ENCODE data around the gene ADAM11. TPM values are rescaled to one million over a fixed set of nuclear protein-coding genes. Genes with fewer than 3 reads are reported as not detected.

The ADAM11 gene
- total RNA-seq, 4 donors from 2014 or later = 1.5 to 2.5 (median 2.3) TPM; not detected in 1

GRCh38 chr17:44767493-44767892 lies 8.7 kb downstream of the ADAM11 start:
- TF ChIP-seq POLR2A (IDR thresholded peaks at IDR 0.05) (no peak), CTCF (IDR thresholded peaks at IDR 0.05) (no peak)
- no peak overlapping the region for H3K4me3 ChIP-seq (ENCODE audit: low read depth, poor library complexity, severe bottlenecking)
- intact Hi-C loops (cut with DNase I; ENCODE audit: low total_unique reads) = no loop called here

GRCh38 chr17:44768505-44769142 lies 9.8 kb downstream of the ADAM11 start:
- intact Hi-C loops (cut with DNase I; ENCODE audit: low total_unique reads) = no loop called here
- no peak overlapping the region for H3K4me3 ChIP-seq (ENCODE audit: low read depth, poor library complexity, severe bottlenecking)
- DNase-seq (ENCODE audit: low spot score in 2 of 2) = no peak
- WGBS, 2 donors = 89 to 92% methylated on average over 11 of the region's 11 CpGs
- TF ChIP-seq POLR2A (IDR thresholded peaks at IDR 0.05) (no peak), CTCF (IDR thresholded peaks at IDR 0.05) (no peak)

More at GRCh38 chr17:44767493-44767892, 8.7 kb downstream of the ADAM11 start:
- WGBS, 2 donors = 69 to 75% methylated on average over 3 to 4 of the region's 4 CpGs
- no peak for DNase-seq (ENCODE audit: low spot score in 2 of 2)

- 61% methylated on average over 4 to 6 of the region's 6 CpGs for WGBS, 2 donors
- intact Hi-C loops (cut with DNase I; ENCODE audit: low total_unique reads) = no loop called here
- H3K4me3 ChIP-seq (ENCODE audit: low read depth, poor library complexity, severe bottlenecking) = no peak overlapping the region
- no peak for DNase-seq (ENCODE audit: low spot score in 2 of 2)
- TF ChIP-seq POLR2A (IDR thresholded peaks at IDR 0.05) (no peak), CTCF (IDR thresholded peaks at IDR 0.05) (no peak)
Observed at GRCh38 chr17:44769230-44769629, 10.4 kb downstream of the ADAM11 start.

GRCh38 chr17:44769647-44770084 lies 10.9 kb downstream of the ADAM11 start:
- TF ChIP-seq CTCF (IDR thresholded peaks at IDR 0.05) (no peak), POLR2A (IDR thresholded peaks at IDR 0.05) (no peak)
- WGBS, 2 donors = 75 to 78% methylated on average over 14 to 15 of the region's 15 CpGs
- no peak for DNase-seq (ENCODE audit: low spot score in 2 of 2)
- intact Hi-C loops (cut with DNase I; ENCODE audit: low total_unique reads) = no loop called here
- H3K4me3 ChIP-seq (ENCODE audit: low read depth, poor library complexity, severe bottlenecking) = no peak overlapping the region

- TF ChIP-seq POLR2A (IDR thresholded peaks at IDR 0.05) (no peak), CTCF (IDR thresholded peaks at IDR 0.05) (no peak)
- no peak overlapping the region for H3K4me3 ChIP-seq (ENCODE audit: low read depth, poor library complexity, severe bottlenecking)
- intact Hi-C loops (cut with DNase I; ENCODE audit: low total_unique reads) = no loop called here
- no peak for DNase-seq (ENCODE audit: low spot score in 2 of 2)
- WGBS, 2 donors = 74 to 83% methylated on average over 10 of the region's 11 CpGs
Observed at GRCh38 chr17:44770166-44770925, 11.6 kb downstream of the ADAM11 start.
